Thyroid gland (tissue), 4 donors: ENCODE data around the gene OXT. TPM values are rescaled to one million over a fixed set of nuclear protein-coding genes. Genes with fewer than 3 reads are reported as not detected.

Experiments
- DNase-seq, 2 donors: peaks; one replicate each; pipeline ENCODE4 v3.0.0-alpha.2; 2019
- H3K27ac ChIP-seq, 3 donors: fragments of 200-600 bp; sonication (generic); 1 replicate in 2 of 3; 2 replicates in 1 of 3; pipeline ENCODE4 v1.5.1; 2016 to 2019; ENCODE audit warnings: mild to moderate bottlenecking in 1 of 3, moderate library complexity in 1 of 3
- H3K27me3 ChIP-seq: fragments of 200-600 bp; sonication (generic); one replicate; pipeline ENCODE4 v1.5.1; 2019
- H3K36me3 ChIP-seq, 2 donors: fragments of 200-600 bp; sonication (generic); one replicate each; pipeline ENCODE4 v1.5.1; 2016 to 2019
- H3K4me1 ChIP-seq, 2 donors: fragments of 200-600 bp; sonication (generic); one replicate each; pipeline ENCODE4 v1.5.1; 2017 to 2019
- H3K4me3 ChIP-seq, 3 donors: fragments of 200-600 bp; sonication (generic); replicated peaks in 1 of 3; 1 replicate in 2 of 3; 2 replicates in 1 of 3; pipeline ENCODE4 v1.5.1; 2016; ENCODE audit warnings: mild to moderate bottlenecking in 1 of 3
- H3K9me3 ChIP-seq: fragments of 200-600 bp; sonication (generic); one replicate; pipeline ENCODE4 v1.5.1; 2017
- CTCF ChIP-seq, 6 experiments: fragments of 200-600 bp in 3 of 6; fragments of 450-650 bp in 3 of 6; sonication (generic) in 3 of 6; IDR thresholded peaks; one replicate each; pipeline ENCODE4 v1.5.1; 2016 to 2019; ENCODE audit warnings: antibody characterized with exemption in 6 of 6, mild to moderate bottlenecking in 2 of 6, inconsistent platforms in 1 of 6, moderate library complexity in 1 of 6
- POLR2A ChIP-seq, 2 donors: fragments of 450-650 bp; IDR thresholded peaks; one replicate each; pipeline ENCODE4 v1.6.1; 2017; ENCODE audit warnings: antibody characterized with exemption in 2 of 2, mild to moderate bottlenecking in 2 of 2, moderate library complexity in 1 of 2
- WGBS, 2 donors: methylation state at CpG; one replicate each; pipeline ENCODE4 v1.1.5; 2017; 5-methylcytosine and 5-hydroxymethylcytosine counted together
- intact Hi-C: fragments of 100-400 bp; cut with DNase I; formaldehyde crosslinking; loops from one replicate; pipeline ENCODE4 v1.15.1; 2023
- total RNA-seq, 4 donors: library from RNA; depleted of rRNA; stranded (reverse); fragments of >200 nt; gene quantifications; one replicate each; pipeline ENCODE4 v1.2.3, GENCODE V29; 2016

Gene OXT
- total RNA-seq, 4 donors from 2014 or later, result not detected

- WGBS, 2 donors, result 84 to 86% methylated on average over 7 of the region's 7 CpGs
- intact Hi-C loops, result no loop called here
- DNase-seq, result no peak
- Histone ChIP-seq H3K27me3 (peaks cover 5% of the 10 kb centered on the region), H3K27ac (no peak overlapping the region), H3K4me1 (peaks cover 1 to 9% of the 10 kb centered on the region in 2 donors), H3K36me3 (no peaks in the 10 kb centered on the region), H3K9me3 (no peaks in the 10 kb centered on the region), H3K4me3 (no peak overlapping the region)
- TF ChIP-seq CTCF (IDR thresholded peaks at IDR 0.05) (no peak), POLR2A (IDR thresholded peaks at IDR 0.05) (no peak)
These were observed 16.6 kb downstream of the OXT start for GRCh38 chr20:3088031-3088430.

DNA sequence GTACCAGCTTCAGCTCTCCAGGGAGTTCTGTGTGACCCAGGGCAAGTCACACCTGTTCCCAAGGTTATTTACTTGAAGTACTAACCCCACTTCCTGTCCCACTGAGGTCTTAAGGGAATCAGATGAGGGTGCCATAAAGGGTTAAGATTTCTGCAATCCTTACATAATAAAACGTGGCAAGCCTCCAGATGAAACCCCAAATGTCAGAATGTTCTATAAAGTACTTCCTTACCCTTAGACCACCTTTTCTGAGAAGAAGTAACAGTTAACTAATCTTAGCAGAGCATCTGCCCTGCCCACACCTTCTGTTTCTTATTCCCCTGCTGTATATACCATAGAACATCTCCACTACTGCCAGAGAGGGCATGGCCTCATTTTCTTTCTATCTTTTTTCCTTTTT lies 19.1 kb downstream of the OXT start:
- Histone ChIP-seq H3K36me3 (no peaks in the 10 kb centered on the region), H3K9me3 (no peaks in the 10 kb centered on the region), H3K4me3 (no peak overlapping the region), H3K27me3 (no peaks in the 10 kb centered on the region), H3K4me1 (peaks cover 0 to 5% of the 10 kb centered on the region in 2 donors), H3K27ac (no peak overlapping the region)
- intact Hi-C loops, result no loop called here
- WGBS, 2 donors, result 0 to 10% methylated on average over 1 of the region's 1 CpG
- no peak for TF ChIP-seq CTCF (IDR thresholded peaks at IDR 0.05)
- no peak for TF ChIP-seq POLR2A (IDR thresholded peaks at IDR 0.05)
- no peak for DNase-seq

GRCh38 chr20:3092611-3093379 lies 21.4 kb downstream of the OXT start:
- 15 to 32% methylated on average over 13 to 25 of the region's 81 CpGs for WGBS, 2 donors
- Histone ChIP-seq H3K4me3 (no peak overlapping the region), H3K9me3 (no peaks in the 10 kb centered on the region), H3K27ac (no peak overlapping the region), H3K27me3 (no peaks in the 10 kb centered on the region), H3K36me3 (no peaks in the 10 kb centered on the region), H3K4me1 (peaks cover 0 to 5% of the 10 kb centered on the region in 2 donors)
- intact Hi-C loops, result no loop called here
- TF ChIP-seq CTCF (IDR thresholded peaks at IDR 0.05), result no peak
- TF ChIP-seq POLR2A (IDR thresholded peaks at IDR 0.05), result no peak
- no peak for DNase-seq

DNA sequence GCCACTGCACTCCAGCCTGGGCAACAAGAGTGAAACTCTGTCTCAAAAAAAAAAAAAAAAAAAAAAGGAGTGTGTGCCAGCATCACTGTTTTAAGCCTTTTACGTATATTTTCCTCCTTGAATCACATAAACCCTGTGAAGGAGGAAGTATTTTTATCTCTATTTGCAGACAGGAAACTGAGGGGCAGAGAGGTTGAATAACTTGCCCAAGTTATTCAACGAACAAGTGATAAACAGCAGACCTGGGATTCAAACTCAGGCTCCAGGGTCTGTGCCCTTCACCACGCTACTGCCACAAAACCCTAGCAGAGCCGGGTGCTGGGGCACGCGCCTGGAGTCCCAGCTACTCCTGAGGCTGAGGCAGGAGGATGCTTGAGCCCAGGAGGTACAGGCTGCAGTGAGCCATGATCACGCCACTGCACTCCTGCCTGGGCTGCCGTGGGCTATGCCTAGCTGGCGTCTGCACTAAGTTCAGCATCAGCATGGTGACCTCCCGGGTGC lies 22.5 kb downstream of the OXT start:
- no peaks in the 10 kb centered on the region for H3K27me3 ChIP-seq
- no peak for TF ChIP-seq POLR2A (IDR thresholded peaks at IDR 0.05)
- TF ChIP-seq CTCF (IDR thresholded peaks at IDR 0.05), result no peak
- no peak for DNase-seq
- WGBS, 2 donors, result 57 to 65% methylated on average over 9 to 10 of the region's 10 CpGs
- no peaks in the 10 kb centered on the region for H3K36me3 ChIP-seq
- peaks cover 0 to 5% of the 10 kb centered on the region in 2 donors for H3K4me1 ChIP-seq
- intact Hi-C loops, result no loop called here
- H3K27ac ChIP-seq, result no peak overlapping the region
- no peaks in the 10 kb centered on the region for H3K9me3 ChIP-seq
- H3K4me3 ChIP-seq, result no peak overlapping the region

- H3K9me3 ChIP-seq, result no peaks in the 10 kb centered on the region
- no peak for TF ChIP-seq POLR2A (IDR thresholded peaks at IDR 0.05)
- no peak for TF ChIP-seq CTCF (IDR thresholded peaks at IDR 0.05)
- no peak overlapping the region for H3K4me3 ChIP-seq
- no peaks in the 10 kb centered on the region for H3K36me3 ChIP-seq
- H3K4me1 ChIP-seq, result peaks cover 0 to 5% of the 10 kb centered on the region in 2 donors
- 84% methylated on average over 9 to 12 of the region's 13 CpGs for WGBS, 2 donors
- no peaks in the 10 kb centered on the region for H3K27me3 ChIP-seq
- no peak for DNase-seq
- intact Hi-C loops, result no loop called here
- H3K27ac ChIP-seq, result no peak overlapping the region
These were observed 23.6 kb downstream of the OXT start for GRCh38 chr20:3094848-3095629.
